ENCODE results near the gene ZFYVE28.

- TF ChIP-seq CTCF (IDR thresholded peaks at IDR 0.05; ENCODE audit: low read depth, low read length, poor library complexity, severe bottlenecking), result no peak
- TF ChIP-seq EZH2phosphoT487 (IDR thresholded peaks at IDR 0.05; ENCODE audit: borderline replicate concordance, low read length), result no peak
Observed at GRCh38 chr4:2343476-2343875, 75.0 kb downstream of the ZFYVE28 start.
